Stimulated activated CD4-positive, alpha-beta T cell treated with anti-CD3 and anti-CD28 coated beads, Interleukin-2, amount 100 ng/mL, for 48 hours (primary cell): ENCODE results near the gene RBM38.

Experiments
- DNase-seq, 2 donors: peaks; one replicate each; pipeline ENCODE4 v3.0.0-alpha.2; 2020

The RBM38 gene

DNA sequence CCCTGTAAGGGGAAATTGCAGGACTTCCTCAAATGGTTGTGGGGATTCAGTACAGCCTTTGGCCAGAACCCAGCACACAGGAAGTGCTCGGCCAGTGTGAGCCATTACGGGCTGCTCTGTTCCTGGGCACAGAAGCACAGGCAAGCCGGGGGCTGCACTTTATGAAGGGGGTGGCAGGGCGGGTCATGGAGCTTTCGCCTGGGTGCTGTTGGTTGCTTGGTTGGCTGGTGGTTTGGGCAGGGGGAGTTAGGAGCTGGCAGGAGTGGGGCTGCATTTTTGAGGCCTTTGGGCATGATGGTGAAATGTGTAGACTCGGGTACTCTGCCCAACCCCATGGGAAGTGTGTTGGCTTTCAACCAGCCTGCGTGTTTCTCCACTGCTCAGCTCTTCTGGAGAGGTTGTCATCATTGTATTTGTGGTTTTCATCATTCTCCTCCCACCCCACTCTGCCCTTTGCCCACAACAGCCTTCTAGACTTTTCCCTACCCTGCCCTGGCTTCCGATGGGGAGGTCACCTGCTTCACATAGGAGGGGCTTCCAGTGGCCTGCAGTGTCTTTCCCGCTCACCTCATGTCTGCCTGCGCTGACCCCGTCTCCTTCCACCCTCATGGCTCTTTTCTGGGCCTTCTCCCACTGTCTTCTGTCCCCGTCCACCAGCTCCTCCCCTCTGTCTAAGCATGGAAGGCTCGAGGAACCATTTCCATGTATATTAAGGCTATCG, 16.1 kb upstream of the RBM38 start:
- DNase-seq = no peak

DNA sequence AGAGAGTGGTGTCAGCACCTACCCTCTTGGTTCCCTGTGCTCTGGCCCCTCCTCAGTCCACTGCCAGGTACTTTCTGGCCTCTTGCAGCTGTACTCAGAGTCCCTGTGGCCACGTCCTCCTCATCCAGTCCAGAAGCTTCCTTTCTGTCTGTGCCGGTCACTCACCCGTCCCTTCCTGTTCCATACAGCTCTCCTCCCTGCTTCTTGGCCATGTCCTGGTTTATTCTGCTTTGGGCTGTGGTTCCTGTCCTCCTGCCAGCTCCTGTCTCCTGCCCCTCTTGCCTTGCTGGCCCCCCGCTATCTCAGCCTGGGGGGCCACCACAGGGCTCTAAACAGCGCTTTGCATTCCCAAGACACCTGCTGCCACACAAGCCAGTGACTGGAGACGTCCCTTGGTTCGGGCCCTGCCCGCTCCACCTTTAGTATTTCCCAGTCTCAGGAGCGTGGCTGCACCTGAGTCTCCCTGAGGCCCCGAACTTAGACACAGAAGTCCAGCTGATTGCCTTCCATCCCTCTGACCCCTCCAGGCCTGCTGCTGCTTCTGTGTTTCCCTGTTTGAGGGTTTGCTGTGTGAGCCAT, 15.5 kb upstream of the RBM38 start:
- DNase-seq = no peak

DNA sequence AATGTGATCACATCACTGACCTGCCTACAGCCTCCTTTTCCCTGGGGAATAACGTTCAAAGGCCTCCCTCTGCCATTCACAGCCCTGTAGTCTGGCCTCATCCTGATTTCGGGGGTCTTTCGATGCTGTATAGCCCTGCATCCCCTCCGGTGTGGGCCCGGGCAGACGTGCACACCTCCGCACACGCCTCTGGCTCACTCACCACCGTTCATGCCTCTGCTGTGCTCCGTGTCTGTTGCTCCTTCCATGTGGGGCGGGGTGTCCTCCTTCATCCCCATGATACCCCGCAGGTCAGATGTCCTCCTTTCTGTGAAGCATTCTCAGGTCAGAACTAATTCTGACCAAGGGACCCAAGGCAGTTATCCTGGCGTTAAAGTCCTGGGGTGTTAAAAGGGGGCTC, 13.8 kb upstream of the RBM38 start:
- DNase-seq = no peak

DNA sequence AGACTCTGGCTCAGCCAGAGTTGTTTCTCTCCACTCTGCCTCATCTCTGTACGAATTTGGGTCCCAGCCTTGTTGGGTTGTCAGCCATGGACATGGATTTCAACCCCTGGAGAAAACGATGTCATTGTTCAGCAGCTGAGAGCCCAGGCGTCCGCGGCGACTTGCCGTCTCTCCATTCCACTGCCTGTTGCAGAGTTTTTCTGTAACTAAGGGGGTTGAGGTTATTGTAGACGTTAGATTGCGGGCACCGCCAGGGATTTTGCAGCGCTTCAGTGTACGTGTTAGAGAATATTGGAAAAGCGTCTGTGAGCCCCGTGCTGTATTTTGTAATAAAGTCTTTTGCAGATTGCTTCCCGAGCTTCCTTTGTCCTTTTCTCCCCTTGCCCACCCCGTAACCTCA, 13.1 kb upstream of the RBM38 start:
- no peak for DNase-seq

DNA sequence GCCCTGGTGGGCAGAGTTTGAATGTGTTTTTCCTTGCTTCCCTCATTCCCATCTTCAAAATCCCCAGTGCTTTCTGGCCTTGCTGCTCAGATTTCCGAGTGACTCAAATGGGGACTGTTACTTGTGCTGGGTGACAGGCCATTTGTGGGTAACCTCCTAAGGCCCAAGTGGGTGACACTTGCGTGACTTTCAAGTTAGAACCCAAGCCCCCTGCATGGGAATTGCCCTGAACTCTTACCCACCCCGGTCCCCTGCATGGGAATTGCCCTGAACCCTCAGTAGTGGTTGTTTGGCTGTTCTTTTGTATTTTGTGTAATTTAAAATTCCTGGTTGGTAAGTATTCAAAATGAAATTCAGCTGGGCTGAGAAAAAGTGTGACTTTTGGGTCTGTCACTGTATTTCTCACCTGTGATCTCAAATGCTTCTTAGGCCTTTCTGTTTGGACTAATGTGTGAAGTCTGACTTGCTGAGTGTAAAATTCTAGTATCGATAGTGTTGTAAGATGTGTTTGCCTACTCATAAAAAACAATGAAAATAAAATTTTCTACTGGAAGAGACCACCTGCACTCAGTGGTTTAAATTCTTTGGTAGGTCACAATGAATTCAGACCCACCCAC, 12.4 kb upstream of the RBM38 start:
- no peak for DNase-seq

DNA sequence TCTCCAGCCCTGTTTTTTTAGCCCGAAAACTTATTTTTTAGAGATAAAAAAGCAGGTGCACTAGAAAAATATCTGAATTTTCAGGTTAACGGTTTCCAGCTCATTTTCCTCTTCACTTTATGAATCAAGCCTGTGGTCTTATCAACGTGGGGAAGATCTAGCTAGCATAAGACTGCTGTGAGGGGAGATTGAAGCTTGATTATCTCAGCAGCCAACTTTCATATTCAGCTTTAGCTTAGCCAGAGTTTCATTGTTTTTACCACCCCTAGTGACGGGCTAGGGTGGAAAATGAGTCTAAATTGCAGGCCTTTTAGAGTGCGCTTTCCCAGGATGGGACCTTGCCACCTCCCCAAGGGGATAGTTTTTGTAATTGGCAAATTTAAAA, 11.9 kb upstream of the RBM38 start:
- no peak for DNase-seq

DNA sequence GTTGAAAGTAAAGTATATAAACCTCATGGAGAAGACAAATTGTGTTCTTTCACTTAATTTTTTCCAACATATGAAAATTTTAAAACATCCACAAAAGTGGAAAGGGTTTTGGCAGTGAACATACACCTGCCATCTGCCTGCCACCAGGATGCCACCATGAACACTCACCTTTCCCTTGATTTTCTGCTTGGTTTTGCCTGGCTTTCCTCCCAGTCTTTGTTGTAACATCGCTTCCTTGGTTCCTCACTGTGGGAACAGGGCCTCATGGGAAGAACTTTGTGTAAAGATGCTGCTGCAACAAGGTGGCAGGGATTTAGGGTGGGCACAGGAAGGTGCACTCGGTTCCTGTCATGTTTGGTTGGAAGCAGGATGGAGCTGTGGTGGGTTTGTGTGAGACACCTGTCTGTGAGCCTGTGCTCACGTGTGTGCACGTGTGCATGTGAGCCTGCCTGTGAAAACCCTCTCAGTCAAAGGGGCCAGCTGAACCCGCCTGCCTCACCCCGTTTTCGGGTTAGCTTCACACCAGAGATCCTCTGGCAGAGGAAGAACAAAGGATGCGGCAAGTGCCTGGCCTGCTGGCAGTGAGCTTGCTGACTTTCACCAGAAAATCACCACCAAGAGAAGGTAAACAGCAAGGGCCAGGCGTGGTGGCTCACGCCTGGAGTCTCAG, 11.0 kb upstream of the RBM38 start:
- no peak for DNase-seq

DNA sequence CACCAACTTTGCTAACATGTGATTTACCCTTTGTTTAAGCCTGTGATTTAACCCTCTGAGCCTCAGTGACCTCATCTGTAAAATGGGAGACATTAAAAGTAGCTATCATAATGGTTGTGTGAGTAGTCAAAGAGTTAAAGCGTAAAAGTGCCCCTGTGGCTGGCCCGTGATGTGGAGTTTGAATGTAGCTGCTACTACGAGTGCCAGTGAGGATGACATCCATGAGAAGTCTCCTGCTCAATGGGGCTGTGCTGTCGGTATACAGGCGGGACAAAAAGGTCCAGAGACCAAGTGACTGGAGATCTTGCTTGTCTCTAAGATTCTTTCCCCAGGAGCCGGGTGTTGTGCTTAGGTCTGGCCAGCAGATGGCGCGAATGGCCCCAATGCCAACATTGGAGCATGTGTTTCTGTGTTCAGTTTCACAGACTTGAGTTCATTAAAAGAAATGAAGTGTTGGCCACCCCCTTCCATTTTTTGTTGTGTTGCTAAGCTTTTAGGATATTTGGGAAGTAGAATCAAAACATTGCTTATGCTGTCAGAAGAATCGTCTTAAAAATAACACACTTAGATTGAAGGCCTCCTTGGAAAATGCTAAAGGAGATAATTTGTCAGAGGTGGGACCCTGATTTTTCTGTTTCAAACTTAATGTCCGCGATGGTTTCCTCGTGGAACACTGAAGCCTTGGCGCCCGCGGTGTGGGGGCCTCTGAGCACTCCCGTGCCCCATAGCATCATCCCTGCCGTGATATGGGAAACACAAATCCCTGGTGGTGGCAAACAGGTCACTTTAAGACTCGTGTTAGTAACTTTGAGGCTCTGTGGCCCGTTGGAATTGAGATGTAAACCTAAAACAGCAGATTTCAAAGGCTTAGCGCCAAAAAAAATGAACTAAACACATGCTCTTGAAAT, 9.3 kb upstream of the RBM38 start:
- DNase-seq = peak; percentile 85 to 88

DNA sequence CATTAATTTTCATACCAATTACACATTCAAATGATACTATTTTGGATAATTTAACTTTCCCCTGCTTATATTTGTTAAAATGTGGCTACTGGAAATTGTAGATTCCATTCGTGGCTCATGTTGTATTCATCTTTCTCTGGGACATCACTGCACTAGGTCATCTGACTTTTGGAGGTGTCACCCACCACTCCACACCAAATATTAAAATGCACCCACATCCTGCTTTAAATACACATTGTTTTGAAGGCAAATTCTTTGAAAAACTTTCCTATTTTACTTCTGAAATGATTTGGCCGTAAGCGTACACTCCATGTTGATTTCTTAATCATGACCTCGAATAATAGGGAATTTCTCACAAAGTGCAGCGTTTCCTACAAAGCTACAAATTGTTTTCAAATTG, 8.7 kb upstream of the RBM38 start:
- DNase-seq = no peak

DNA sequence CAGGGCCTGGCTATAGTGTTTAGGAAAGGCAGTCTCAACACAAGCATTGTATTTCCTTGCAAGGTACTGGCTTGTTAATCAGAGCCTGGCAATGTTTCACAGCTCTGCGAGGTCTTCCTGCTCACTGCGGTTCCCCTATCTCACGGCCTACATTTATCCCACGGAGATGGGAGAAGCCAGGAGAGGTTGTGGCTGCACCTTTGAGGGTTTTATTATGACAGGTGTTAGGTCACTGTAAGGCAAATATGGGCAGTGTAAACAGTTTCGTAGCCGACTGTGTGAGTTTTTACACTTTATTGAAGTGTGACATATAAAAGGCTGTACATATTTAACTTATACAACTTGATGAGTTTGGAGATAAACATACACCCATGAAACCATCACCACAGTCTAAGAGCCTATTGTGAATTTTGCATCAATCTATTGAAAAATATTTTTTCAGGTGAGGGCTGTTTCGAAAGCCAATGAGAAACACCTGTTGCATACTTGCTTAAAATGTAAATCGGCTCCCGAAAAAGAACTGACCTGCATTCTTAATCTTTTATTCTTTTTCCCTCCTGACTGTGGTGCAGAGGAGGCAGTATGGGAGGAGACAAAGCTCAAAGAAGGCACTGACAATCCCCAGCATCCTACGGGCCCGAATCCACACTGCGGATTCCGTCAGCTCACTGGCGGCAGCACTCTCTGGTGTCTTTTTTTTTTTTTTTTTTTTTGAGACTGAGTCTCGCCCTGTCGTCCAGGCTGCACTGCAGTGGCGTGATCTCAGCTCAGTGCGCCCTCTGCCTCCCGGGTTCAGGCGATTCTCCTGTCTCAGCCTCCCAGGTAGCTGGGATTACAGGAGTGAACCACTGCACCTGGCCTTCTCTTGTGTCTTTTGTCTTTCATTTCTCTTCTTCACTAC, 7.5 kb upstream of the RBM38 start:
- no peak for DNase-seq

DNA sequence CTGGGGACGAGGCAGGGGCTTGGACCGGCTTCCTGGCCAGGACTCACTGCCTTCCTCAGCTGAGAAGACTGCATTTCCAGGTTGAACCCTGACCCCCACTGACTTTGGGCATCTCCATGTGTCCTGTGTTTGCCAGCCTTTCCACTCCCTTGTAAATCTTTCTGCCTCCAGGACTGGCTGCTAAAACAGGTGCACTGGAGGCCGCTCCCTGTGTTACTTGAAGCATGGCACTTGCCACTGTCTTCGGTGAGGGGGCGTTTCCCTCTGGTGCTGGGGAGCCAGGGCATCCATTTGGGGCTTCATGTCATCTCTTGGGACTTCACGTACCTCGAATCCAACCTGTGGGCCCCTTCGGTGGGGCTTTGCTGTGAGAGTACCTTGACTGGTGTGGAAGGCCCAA, 6.7 kb upstream of the RBM38 start:
- no peak for DNase-seq

DNA sequence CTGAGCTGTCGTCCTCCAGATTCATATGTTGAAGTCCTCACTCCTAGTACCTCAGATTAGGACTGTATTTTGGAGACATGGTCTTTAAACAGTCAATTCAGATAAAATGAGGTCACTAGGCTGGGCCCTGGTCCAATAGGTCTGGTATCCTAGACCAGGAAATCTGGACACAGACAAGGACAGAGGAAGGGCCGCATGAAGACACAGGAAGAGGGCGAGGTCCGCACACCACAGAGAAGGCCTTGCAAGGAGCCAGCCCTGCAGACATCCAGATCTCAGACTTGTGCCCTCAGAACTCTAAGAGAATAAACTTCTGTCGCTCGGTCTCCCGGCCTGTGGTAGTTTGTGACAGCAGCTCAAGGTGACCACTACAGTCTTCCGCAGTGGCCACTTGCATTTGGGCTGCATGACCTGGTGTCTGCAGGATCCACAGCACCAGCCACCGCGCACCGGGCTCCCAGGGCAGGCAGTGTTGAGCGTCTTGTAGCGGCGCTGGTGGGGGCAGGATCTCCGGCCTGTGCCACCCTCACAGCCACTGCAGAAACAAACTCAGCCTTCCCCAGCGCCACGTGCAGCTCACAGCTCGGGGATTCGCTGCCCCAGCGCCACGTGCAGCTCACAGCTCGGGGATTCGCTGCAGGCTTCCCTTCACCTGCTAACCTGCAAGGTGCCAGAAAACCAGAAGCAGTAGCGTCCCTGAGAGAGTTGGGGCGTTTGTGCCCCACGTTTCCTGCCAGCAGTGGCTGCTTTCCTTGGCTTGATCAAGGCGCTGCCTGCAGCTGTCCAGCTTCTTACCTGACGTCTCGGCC, 6.0 kb upstream of the RBM38 start:
- no peak for DNase-seq

DNA sequence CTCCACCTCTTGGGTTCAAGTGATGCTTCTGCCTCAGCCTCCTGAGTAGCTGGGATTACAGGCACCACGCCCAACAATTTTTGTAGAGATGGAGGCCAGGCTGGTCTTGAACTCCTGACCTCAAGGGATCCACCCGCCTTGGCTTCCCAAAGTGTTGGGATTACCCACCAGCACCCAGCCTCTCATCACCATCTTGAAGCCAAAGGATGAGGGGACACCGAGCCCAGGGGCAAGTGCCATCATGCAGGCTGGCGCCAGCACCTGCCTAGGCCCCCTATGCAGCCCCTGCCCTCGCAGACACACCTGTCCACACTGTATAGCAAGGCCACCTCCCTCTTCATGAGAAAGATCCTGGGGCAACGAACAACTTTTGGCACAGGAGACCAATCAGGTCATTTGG, 5.3 kb upstream of the RBM38 start:
- no peak for DNase-seq

DNA sequence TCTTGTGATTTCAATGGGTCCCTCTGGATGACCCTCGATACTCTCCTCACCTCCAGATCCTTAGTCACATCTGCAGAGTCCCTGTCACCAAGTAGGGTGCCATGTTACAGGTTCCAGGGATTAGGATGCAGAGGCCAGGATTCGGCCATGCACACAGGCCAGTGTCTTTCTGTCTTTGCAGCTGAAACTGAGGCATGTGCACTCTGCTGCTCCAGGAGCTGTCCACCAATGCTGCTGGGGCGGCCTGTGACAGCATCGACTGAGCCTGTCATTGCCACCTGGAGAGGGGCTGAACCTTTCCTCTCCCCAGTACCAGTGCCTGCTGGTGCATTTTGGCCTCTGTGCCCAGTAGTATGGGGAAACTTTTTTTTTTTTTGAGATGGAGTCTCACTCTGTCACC, 4.4 kb upstream of the RBM38 start:
- DNase-seq = no peak

DNA sequence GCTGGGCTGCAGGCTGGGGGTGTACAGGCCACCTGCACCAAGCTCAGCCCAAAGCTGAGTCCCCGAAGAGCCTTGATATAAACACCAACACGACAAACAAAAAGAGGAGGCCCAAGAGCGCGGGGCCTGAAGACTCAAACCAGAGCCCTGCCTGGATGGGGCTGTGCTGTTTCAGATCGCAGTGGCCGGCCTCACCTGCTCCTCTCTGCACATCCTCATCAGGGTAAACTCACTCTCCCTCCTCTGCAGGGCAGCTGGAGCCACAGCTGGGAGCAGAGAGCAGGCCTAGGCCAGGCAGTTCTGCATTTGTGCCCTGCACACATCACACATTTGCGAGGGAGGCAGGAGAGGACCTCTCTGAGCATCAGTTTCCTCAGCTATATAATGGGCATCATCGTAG, 3.7 kb upstream of the RBM38 start:
- DNase-seq = no peak

DNA sequence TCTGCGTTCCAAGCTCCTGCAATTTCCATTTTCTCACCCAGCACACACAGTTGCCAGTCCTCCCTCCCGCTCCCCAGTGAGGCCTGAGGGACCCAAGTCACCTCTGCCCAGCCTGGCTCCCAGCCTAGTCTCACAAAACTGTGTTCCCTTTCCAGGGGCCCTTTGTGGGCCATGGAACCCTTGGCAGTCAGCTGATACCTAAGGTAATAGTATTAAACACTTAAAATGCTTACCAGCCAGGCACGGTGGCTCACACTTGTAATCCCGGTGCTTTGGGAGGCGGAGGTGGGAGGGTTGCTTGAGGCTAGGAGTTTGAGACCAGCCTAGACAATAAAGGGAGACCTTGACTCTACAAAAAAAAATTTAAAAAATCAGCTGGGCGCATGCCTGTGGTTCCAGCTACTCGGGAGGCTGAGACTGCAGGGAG, 3.2 kb upstream of the RBM38 start:
- no peak for DNase-seq

DNA sequence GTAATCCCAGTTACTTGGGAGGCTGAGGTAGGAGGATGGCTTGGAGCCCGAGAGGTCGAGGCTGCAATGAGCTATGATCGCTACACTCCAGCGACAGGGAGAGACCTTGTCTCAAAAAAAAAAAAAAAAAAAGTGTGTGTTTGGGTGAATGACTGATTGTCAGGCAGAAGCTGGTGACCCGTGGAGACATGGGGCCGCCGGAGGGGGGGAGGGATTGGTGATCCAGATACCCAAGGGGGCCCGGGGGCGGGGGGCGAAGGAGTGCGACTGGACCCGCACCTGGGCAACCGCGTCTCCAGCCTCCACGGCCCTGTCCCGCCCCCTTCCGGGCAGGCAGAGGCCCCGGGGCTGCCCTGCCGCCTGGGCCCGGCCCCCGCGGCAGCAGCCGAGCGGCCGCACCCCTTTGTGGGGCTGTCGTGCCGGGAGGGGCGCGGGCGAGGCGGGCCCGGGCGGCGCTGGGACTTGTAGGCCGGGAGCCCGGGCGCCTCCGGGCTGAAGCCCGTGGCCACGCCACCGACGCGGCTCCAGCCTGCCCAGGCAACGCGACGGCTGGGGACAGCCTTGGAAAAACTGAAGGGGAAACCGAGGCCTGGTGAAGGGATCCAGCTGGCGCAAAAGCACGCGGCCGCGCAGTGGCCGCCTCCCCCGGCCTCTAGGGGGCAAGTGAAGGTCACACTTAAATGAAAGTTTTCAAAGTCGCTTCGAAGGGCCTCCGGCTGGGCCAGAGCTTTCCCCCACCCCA, 2.1 kb upstream of the RBM38 start:
- DNase-seq = peak; percentile 49 to 58

DNA sequence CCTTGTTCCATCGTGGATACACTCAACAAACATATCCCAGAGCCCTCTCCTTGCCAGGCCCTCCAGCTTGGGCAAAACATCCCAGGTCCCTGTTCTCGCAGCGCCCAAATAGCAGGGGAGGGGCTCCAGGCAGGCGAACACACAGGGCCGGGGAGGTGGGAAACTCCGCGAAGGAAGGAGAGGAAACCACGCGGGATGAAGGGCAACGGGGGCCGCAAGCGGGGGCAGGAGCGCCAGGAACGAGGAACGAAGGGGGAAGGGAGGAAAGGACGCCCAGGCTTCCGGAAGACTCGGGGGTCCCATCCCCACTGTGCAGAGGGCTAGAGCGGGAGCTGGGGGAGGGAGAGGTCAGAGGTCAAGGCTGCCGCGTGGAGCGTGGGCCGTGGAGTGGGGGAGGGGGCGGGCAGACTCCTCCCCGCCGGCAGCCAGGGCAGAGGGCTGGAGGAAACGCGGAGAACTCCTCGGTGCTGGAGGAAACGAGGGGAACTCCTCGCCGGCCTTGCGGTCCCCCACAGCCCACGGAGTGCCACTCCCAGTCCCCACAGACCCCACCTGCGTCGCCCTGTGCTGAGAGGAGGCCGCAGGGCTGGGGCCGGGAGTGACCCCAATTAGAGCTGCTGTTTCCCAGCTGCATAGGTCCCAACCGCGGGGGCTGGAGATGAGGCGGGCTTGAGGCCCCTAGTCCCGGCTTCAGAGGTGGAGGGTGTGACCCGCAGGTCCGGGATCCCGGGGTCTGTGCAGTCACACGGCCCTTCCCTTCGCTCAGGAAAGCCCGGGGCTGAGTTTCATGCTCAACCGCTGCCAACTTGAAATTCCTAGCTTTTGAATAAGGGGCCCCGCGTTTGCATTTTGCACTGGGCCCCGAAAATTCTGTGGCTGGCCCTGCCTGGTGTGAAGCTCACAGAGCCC, 1.2 kb upstream of the RBM38 start:
- DNase-seq = peak; percentile 51 to 63
